Karpas-422 (cell line): ENCODE data around the gene HNRNPF. TPM values are rescaled to one million over a fixed set of nuclear protein-coding genes. Genes with fewer than 3 reads are reported as not detected.

ENCODE experiments used
- DNase-seq: peaks from one replicate; pipeline ENCODE4 v3.0.0-alpha.2; 2015
- H2AFZ ChIP-seq: fragments of 200-600 bp; sonication (generic); 2 replicates; pipeline ENCODE4 v1.6.1; 2014; ENCODE audit warnings: antibody characterized with exemption, low read length, mixed read lengths
- H3K27ac ChIP-seq: fragments of 200-600 bp; sonication (generic); 2 replicates; pipeline ENCODE4 v1.5.1; 2014; ENCODE audit warnings: mild to moderate bottlenecking, low read length, moderate library complexity
- H3K27me3 ChIP-seq: fragments of 200-600 bp; sonication (generic); 2 replicates; pipeline ENCODE4 v1.6.1; 2014; ENCODE audit warnings: low read length, mixed read lengths
- H3K36me3 ChIP-seq: fragments of 200-600 bp; sonication (generic); 2 replicates; pipeline ENCODE4 v1.6.1; 2014; ENCODE audit warnings: low read length, mixed read lengths; ENCODE audit not compliant: insufficient read depth
- H3K4me1 ChIP-seq: fragments of 200-600 bp; sonication (generic); 2 replicates; pipeline ENCODE4 v1.6.1; 2014; ENCODE audit warnings: mild to moderate bottlenecking, low read length, mixed read lengths
- H3K4me2 ChIP-seq: fragments of 200-600 bp; sonication (generic); 2 replicates; pipeline ENCODE4 v1.6.1; 2014; ENCODE audit warnings: low read length, low read depth, mild to moderate bottlenecking; ENCODE audit not compliant: poor library complexity, severe bottlenecking
- H3K4me3 ChIP-seq: fragments of 200-600 bp; sonication (generic); 2 replicates; pipeline ENCODE4 v1.5.1; 2014; ENCODE audit warnings: mild to moderate bottlenecking, antibody characterized with exemption, low read length, mixed read lengths
- H3K79me2 ChIP-seq: fragments of 200-600 bp; sonication (generic); 2 replicates; pipeline ENCODE4 v1.6.1; 2014; ENCODE audit warnings: mild to moderate bottlenecking, low read length, mixed read lengths
- H3K9ac ChIP-seq: fragments of 200-600 bp; sonication (generic); 2 replicates; pipeline ENCODE4 v1.6.0; 2014; ENCODE audit warnings: low read length
- H3K9me2 ChIP-seq: fragments of 200-600 bp; sonication (generic), shearing (Covaris generic); replicated peaks from 2 replicates; pipeline ENCODE4 v1.6.0; 2014; ENCODE audit warnings: mild to moderate bottlenecking, low read length, moderate library complexity; ENCODE audit not compliant: insufficient read depth
- H3K9me3 ChIP-seq: fragments of 300-700, 200-600 bp; sonication (generic); 2 replicates; pipeline ENCODE4 v1.6.1; 2014; ENCODE audit warnings: low read length, mixed read lengths
- H4K20me1 ChIP-seq: fragments of 200-600 bp; sonication (generic); 2 replicates; pipeline ENCODE4 v1.6.1; 2014; ENCODE audit warnings: mild to moderate bottlenecking, antibody characterized with exemption, low read length, low read depth; ENCODE audit not compliant: insufficient read depth
- total RNA-seq: library from RNA; depleted of rRNA; stranded (reverse); fragments of >200 nt; shearing (Covaris generic); gene quantifications from 2 replicates; pipeline ENCODE4 v1.2.3, GENCODE V29; 2014; ENCODE audit warnings: low replicate concordance

HNRNPF gene
- total RNA-seq, 1 experiment from 2014 or later, result 160 TPM

- Histone ChIP-seq H3K79me2 (peaks cover 74% of the 10 kb centered on the region), H3K4me1 (peaks cover 31% of the 10 kb centered on the region), H2AFZ (no peak overlapping the region), H3K9me2 (no peaks in the 10 kb centered on the region), H4K20me1 (peaks cover 77% of the 10 kb centered on the region), H3K9me3 (no peaks in the 10 kb centered on the region), H3K36me3 (peaks cover 72% of the 10 kb centered on the region), H3K27ac (no peak overlapping the region), H3K4me2 (no peak overlapping the region), H3K9ac (no peak overlapping the region), H3K27me3 (no peaks in the 10 kb centered on the region), H3K4me3 (no peak overlapping the region)
- no peak for DNase-seq
Measured at GRCh38 chr10:43392748-43393147, 16.2 kb downstream of the HNRNPF start.

GRCh38 chr10:43391496-43391895 is 17.5 kb downstream of the HNRNPF start:
- no peaks in the 10 kb centered on the region for H3K9me3 ChIP-seq
- peaks cover 64% of the 10 kb centered on the region for H3K79me2 ChIP-seq
- H3K4me2 ChIP-seq, result no peak overlapping the region
- peaks cover 88% of the 10 kb centered on the region for H4K20me1 ChIP-seq
- H3K27me3 ChIP-seq, result no peaks in the 10 kb centered on the region
- H3K4me1 ChIP-seq, result peaks cover 29% of the 10 kb centered on the region
- H3K9ac ChIP-seq, result no peak overlapping the region
- no peaks in the 10 kb centered on the region for H3K9me2 ChIP-seq
- H3K36me3 ChIP-seq, result peaks cover 85% of the 10 kb centered on the region
- H3K27ac ChIP-seq, result no peak overlapping the region
- DNase-seq, result no peak
- H3K4me3 ChIP-seq, result no peak overlapping the region
- H2AFZ ChIP-seq, result no peak overlapping the region

GRCh38 chr10:43390759-43391158 is 18.2 kb downstream of the HNRNPF start:
- Histone ChIP-seq H3K27me3 (no peaks in the 10 kb centered on the region), H3K9me2 (no peaks in the 10 kb centered on the region), H3K79me2 (peaks cover 56% of the 10 kb centered on the region), H3K4me2 (no peak overlapping the region), H4K20me1 (peaks cover 84% of the 10 kb centered on the region), H3K36me3 (peaks cover 87% of the 10 kb centered on the region), H2AFZ (no peak overlapping the region), H3K27ac (no peak overlapping the region), H3K9ac (no peak overlapping the region), H3K4me1 (peaks cover 21% of the 10 kb centered on the region), H3K4me3 (no peak overlapping the region), H3K9me3 (no peaks in the 10 kb centered on the region)
- no peak for DNase-seq

- Histone ChIP-seq H3K4me3 (no peak overlapping the region), H3K36me3 (peaks cover 87% of the 10 kb centered on the region), H3K27me3 (no peaks in the 10 kb centered on the region), H4K20me1 (peaks cover 80% of the 10 kb centered on the region), H3K4me1 (peaks cover 17% of the 10 kb centered on the region), H3K27ac (no peak overlapping the region), H3K4me2 (no peak overlapping the region), H3K9ac (no peak overlapping the region), H3K79me2 (peaks cover 52% of the 10 kb centered on the region), H2AFZ (no peak overlapping the region), H3K9me2 (no peaks in the 10 kb centered on the region), H3K9me3 (no peaks in the 10 kb centered on the region)
- no peak for DNase-seq
Measured at GRCh38 chr10:43390333-43390732, 18.7 kb downstream of the HNRNPF start.

GRCh38 chr10:43389867-43390266 is 19.1 kb downstream of the HNRNPF start:
- Histone ChIP-seq H3K4me2 (no peak overlapping the region), H2AFZ (no peak overlapping the region), H3K4me1 (peaks cover 12% of the 10 kb centered on the region), H3K27ac (no peak overlapping the region), H3K9me2 (no peaks in the 10 kb centered on the region), H3K36me3 (peaks cover 83% of the 10 kb centered on the region), H4K20me1 (peaks cover 75% of the 10 kb centered on the region), H3K9ac (no peak overlapping the region), H3K27me3 (no peaks in the 10 kb centered on the region), H3K79me2 (peaks cover 47% of the 10 kb centered on the region), H3K4me3 (no peak overlapping the region), H3K9me3 (no peaks in the 10 kb centered on the region)
- no peak for DNase-seq

GRCh38 chr10:43387678-43388032 is 21.3 kb downstream of the HNRNPF start:
- no peak overlapping the region for H3K4me3 ChIP-seq
- peaks cover 62% of the 10 kb centered on the region for H3K36me3 ChIP-seq
- H4K20me1 ChIP-seq, result peaks cover 54% of the 10 kb centered on the region
- H3K27ac ChIP-seq, result no peak overlapping the region
- no peaks in the 10 kb centered on the region for H3K9me2 ChIP-seq
- H3K79me2 ChIP-seq, result peaks cover 27% of the 10 kb centered on the region
- H3K27me3 ChIP-seq, result no peaks in the 10 kb centered on the region
- no peak overlapping the region for H2AFZ ChIP-seq
- no peak overlapping the region for H3K9ac ChIP-seq
- DNase-seq, result no peak
- no peaks in the 10 kb centered on the region for H3K4me1 ChIP-seq
- H3K4me2 ChIP-seq, result no peak overlapping the region
- no peaks in the 10 kb centered on the region for H3K9me3 ChIP-seq

GRCh38 chr10:43386981-43387677 is 21.9 kb downstream of the HNRNPF start:
- peaks cover 51% of the 10 kb centered on the region for H4K20me1 ChIP-seq
- H3K27me3 ChIP-seq, result no peaks in the 10 kb centered on the region
- H3K36me3 ChIP-seq, result peaks cover 58% of the 10 kb centered on the region
- H3K4me1 ChIP-seq, result no peaks in the 10 kb centered on the region
- no peak overlapping the region for H3K27ac ChIP-seq
- DNase-seq, result no peak
- no peak overlapping the region for H3K4me3 ChIP-seq
- H3K9me2 ChIP-seq, result no peaks in the 10 kb centered on the region
- no peak overlapping the region for H3K4me2 ChIP-seq
- peaks cover 23% of the 10 kb centered on the region for H3K79me2 ChIP-seq
- H2AFZ ChIP-seq, result no peak overlapping the region
- no peaks in the 10 kb centered on the region for H3K9me3 ChIP-seq
- no peak overlapping the region for H3K9ac ChIP-seq

- H4K20me1 ChIP-seq, result peaks cover 48% of the 10 kb centered on the region
Measured at GRCh38 chr10:43386549-43386948, 22.4 kb downstream of the HNRNPF start.

More at GRCh38 chr10:43386549-43386948, 22.4 kb downstream of the HNRNPF start:
- Histone ChIP-seq H3K36me3 (peaks cover 53% of the 10 kb centered on the region), H3K4me1 (no peaks in the 10 kb centered on the region), H3K4me3 (no peak overlapping the region), H3K79me2 (peaks cover 20% of the 10 kb centered on the region), H3K9ac (no peak overlapping the region), H2AFZ (no peak overlapping the region), H3K27ac (no peak overlapping the region), H3K9me3 (no peaks in the 10 kb centered on the region), H3K4me2 (no peak overlapping the region), H3K27me3 (no peaks in the 10 kb centered on the region), H3K9me2 (no peaks in the 10 kb centered on the region)
- no peak for DNase-seq
